ENCODE measurements around the gene KAZN. TPM values are rescaled to one million over a fixed set of nuclear protein-coding genes. Genes with fewer than 3 reads are reported as not detected.

KAZN gene
- total and polyA plus RNA-seq, 10 donors = 20.0 to 245 (median 144) TPM

- 86 to 89% (median 87%) methylated on average over 17 of the region's 17 CpGs for WGBS, 5 donors
- intact Hi-C loops (cut with DNase I; ENCODE audit: low total_unique reads) = no loop called here
- no peaks in the 10 kb centered on the region for H3K36me3 ChIP-seq
- no peaks in the 10 kb centered on the region for H3K4me1 ChIP-seq
- no peak for DNase-seq
- H3K27me3 ChIP-seq (replicated peaks in 1 of 7) = peaks cover 0 to 5% (median 0%) of the 10 kb centered on the region in 7 donors
- peaks cover 0 to 1% (median 0%) of the 10 kb centered on the region in 8 donors for H3K9me3 ChIP-seq
- no peak for TF ChIP-seq POLR2AphosphoS5 (IDR thresholded peaks at IDR 0.05)
- no peak for TF ChIP-seq POLR2A (IDR thresholded peaks at IDR 0.05)
- no peak for TF ChIP-seq CTCF (IDR thresholded peaks at IDR 0.05 in 8 of 11, conservative IDR thresholded peaks at IDR 0.05 in 3 of 11)
- H3K4me3 ChIP-seq = no peak overlapping the region
- no peak overlapping the region for H3K27ac ChIP-seq
Measured at GRCh38 chr1:14848625-14849024, 250.1 kb downstream of the KAZN start.

GRCh38 chr1:14849038-14849437, 250.6 kb downstream of the KAZN start:
- Histone ChIP-seq H3K36me3 (no peaks in the 10 kb centered on the region), H3K27me3 (replicated peaks in 1 of 7) (peaks cover 0 to 6% (median 0%) of the 10 kb centered on the region in 7 donors), H3K4me3 (no peak overlapping the region), H3K4me1 (no peaks in the 10 kb centered on the region), H3K27ac (no peak overlapping the region), H3K9me3 (no peaks in the 10 kb centered on the region)
- TF ChIP-seq CTCF (IDR thresholded peaks at IDR 0.05 in 8 of 11, conservative IDR thresholded peaks at IDR 0.05 in 3 of 11) = no peak
- no peak for TF ChIP-seq POLR2AphosphoS5 (IDR thresholded peaks at IDR 0.05)
- TF ChIP-seq POLR2A (IDR thresholded peaks at IDR 0.05) = no peak
- no peak for DNase-seq
- intact Hi-C loops (cut with DNase I; ENCODE audit: low total_unique reads) = no loop called here
- WGBS, 5 donors = 85 to 94% (median 88%) methylated on average over 6 to 8 of the region's 8 CpGs

- DNase-seq = no peak
- intact Hi-C loops (cut with DNase I; ENCODE audit: low total_unique reads) = no loop called here
Measured at GRCh38 chr1:14850563-14850962, 252.1 kb downstream of the KAZN start.

GRCh38 chr1:14851760-14852159, 253.3 kb downstream of the KAZN start:
- Histone ChIP-seq H3K4me1 (no peaks in the 10 kb centered on the region), H3K27ac (no peak overlapping the region), H3K4me3 (no peak overlapping the region), H3K27me3 (replicated peaks in 1 of 7) (peaks cover 0 to 6% (median 0%) of the 10 kb centered on the region in 7 donors), H3K36me3 (no peaks in the 10 kb centered on the region), H3K9me3 (no peaks in the 10 kb centered on the region)
- 91 to 97% (median 94%) methylated on average over 9 of the region's 9 CpGs for WGBS, 5 donors
- intact Hi-C loops (cut with DNase I; ENCODE audit: low total_unique reads) = no loop called here
- TF ChIP-seq CTCF (IDR thresholded peaks at IDR 0.05 in 8 of 11, conservative IDR thresholded peaks at IDR 0.05 in 3 of 11) (no peak), POLR2AphosphoS5 (IDR thresholded peaks at IDR 0.05) (no peak), POLR2A (IDR thresholded peaks at IDR 0.05) (no peak)
- DNase-seq = no peak

More at GRCh38 chr1:14850563-14850962, 252.1 kb downstream of the KAZN start:
- Histone ChIP-seq H3K9me3 (no peaks in the 10 kb centered on the region), H3K27me3 (replicated peaks in 1 of 7) (peaks cover 0 to 6% (median 0%) of the 10 kb centered on the region in 7 donors), H3K4me3 (no peak overlapping the region), H3K4me1 (no peaks in the 10 kb centered on the region), H3K36me3 (no peaks in the 10 kb centered on the region), H3K27ac (no peak overlapping the region)
- 55 to 74% (median 69%) methylated on average over 5 of the region's 5 CpGs for WGBS, 5 donors
- TF ChIP-seq CTCF (IDR thresholded peaks at IDR 0.05 in 8 of 11, conservative IDR thresholded peaks at IDR 0.05 in 3 of 11) = no peak
- TF ChIP-seq POLR2A (IDR thresholded peaks at IDR 0.05) = no peak
- no peak for TF ChIP-seq POLR2AphosphoS5 (IDR thresholded peaks at IDR 0.05)
